ENCODE data around the gene MAN2B1. TPM values are rescaled to one million over a fixed set of nuclear protein-coding genes. Genes with fewer than 3 reads are reported as not detected.

Gene MAN2B1
- polyA plus RNA-seq, 4 donors = 42.7 to 64.8 (median 51.0) TPM

DNA sequence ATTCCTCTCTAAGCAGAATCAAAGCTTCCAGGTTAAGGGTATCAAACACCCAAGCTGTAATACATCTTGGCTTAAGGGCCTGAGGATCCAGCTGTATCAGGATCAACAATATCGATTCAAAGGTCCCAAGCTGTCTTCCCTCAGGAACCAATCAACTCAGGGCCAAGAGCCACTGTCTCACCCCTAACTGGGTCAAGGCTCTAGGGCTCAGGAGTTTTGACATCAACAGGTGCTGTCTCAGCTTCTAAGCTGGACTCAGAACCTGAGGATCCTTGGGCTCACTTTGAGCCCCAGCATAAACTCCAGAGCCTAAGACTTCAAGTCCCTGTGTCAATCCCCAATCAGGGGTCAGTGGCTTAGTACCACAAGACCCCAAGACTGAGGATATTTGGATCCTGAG is 29.0 kb upstream of the MAN2B1 start:
- Histone ChIP-seq H3K4me1 (ENCODE audit: control insufficient read depth in 3 of 3, insufficient read depth in 2 of 3, low read depth in 1 of 3, low read length in 2 of 3) (peaks cover 0 to 4% (median 3%) of the 10 kb centered on the region in 3 donors), H3K9me3 (ENCODE audit: control insufficient read depth in 2 of 2, insufficient read depth in 1 of 2, low read depth in 1 of 2, low read length in 1 of 2) (no peaks in the 10 kb centered on the region), H3K27me3 (ENCODE audit: control insufficient read depth in 3 of 3, insufficient read depth in 3 of 3, low read length in 3 of 3) (no peaks in the 10 kb centered on the region), H3K36me3 (ENCODE audit: control insufficient read depth in 3 of 3, insufficient read depth in 2 of 3, low read depth in 1 of 3, low read length in 3 of 3) (peaks cover 0 to 43% (median 0%) of the 10 kb centered on the region in 3 donors), H3K4me3 (ENCODE audit: low read depth in 1 of 3, low read length in 3 of 3) (peak overlapping the region in 1 of 3 donors; percentile 97), H3K27ac (ENCODE audit: low read depth in 1 of 3, low read length in 2 of 3) (no peak overlapping the region)
- WGBS, 3 donors = 35 to 64% (median 56%) methylated on average over 1 of the region's 1 CpG
- no peak for DNase-seq
- FAIRE-seq = no peak

DNA sequence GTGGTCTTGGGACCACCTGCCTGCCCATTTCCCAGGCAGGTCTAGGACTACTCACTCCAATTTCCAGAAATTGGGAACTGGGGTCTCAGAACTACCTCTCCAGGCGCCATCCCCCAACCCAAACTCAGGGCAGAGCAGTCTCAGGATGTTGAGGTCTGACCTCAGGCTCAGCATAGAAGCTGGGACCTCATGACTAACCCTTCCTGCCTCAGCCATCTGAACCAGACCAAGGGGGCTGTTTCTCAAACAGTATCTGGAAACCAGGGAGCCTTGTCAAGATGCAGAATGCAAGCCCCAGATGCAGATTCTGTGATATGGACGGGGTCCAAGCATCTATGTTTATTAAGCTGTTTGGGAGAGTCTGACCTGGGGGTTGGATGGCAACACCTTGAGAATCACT is 28.6 kb upstream of the MAN2B1 start:
- 72 to 77% (median 75%) methylated on average over 2 of the region's 2 CpGs for WGBS, 3 donors
- FAIRE-seq (no peak), DNase-seq (no peak)
- no peaks in the 10 kb centered on the region for H3K27me3 ChIP-seq (ENCODE audit: control insufficient read depth in 3 of 3, insufficient read depth in 3 of 3, low read length in 3 of 3)
- H3K36me3 ChIP-seq (ENCODE audit: control insufficient read depth in 3 of 3, insufficient read depth in 2 of 3, low read depth in 1 of 3, low read length in 3 of 3) = peaks cover 0 to 42% (median 0%) of the 10 kb centered on the region in 3 donors
- H3K27ac ChIP-seq (ENCODE audit: low read depth in 1 of 3, low read length in 2 of 3) = no peak overlapping the region
- H3K9me3 ChIP-seq (ENCODE audit: control insufficient read depth in 2 of 2, insufficient read depth in 1 of 2, low read depth in 1 of 2, low read length in 1 of 2) = no peaks in the 10 kb centered on the region
- H3K4me3 ChIP-seq (ENCODE audit: low read depth in 1 of 3, low read length in 3 of 3) = no peak overlapping the region
- H3K4me1 ChIP-seq (ENCODE audit: control insufficient read depth in 3 of 3, insufficient read depth in 2 of 3, low read depth in 1 of 3, low read length in 2 of 3) = peaks cover 0 to 4% (median 3%) of the 10 kb centered on the region in 3 donors

DNA sequence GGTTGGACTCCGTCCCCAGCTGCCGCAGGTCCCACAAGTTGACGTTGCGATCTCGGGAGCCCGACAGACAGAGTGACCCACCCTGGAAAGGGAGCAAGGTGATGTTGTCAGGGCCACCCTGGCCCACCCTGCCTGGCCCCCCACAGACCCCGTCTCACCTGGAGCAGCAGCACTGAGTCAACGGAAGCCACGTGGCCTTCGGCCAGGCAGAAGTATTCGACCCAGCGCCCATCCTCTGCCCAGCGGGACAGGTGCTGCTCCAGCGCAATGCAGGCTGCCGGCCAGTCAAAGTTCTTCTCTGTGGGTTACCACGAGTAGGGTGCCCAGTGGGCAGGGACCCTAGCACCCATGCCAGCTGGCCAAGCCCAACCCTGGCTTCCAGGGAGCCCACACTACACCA is 28.1 kb upstream of the MAN2B1 start:
- H3K27ac ChIP-seq (ENCODE audit: low read depth in 1 of 3, low read length in 2 of 3) = no peak overlapping the region
- no peak for FAIRE-seq
- no peak for DNase-seq
- peaks cover 0 to 42% (median 0%) of the 10 kb centered on the region in 3 donors for H3K36me3 ChIP-seq (ENCODE audit: control insufficient read depth in 3 of 3, insufficient read depth in 2 of 3, low read depth in 1 of 3, low read length in 3 of 3)
- peaks cover 0 to 4% (median 3%) of the 10 kb centered on the region in 3 donors for H3K4me1 ChIP-seq (ENCODE audit: control insufficient read depth in 3 of 3, insufficient read depth in 2 of 3, low read depth in 1 of 3, low read length in 2 of 3)
- WGBS, 3 donors = 87 to 92% (median 87%) methylated on average over 16 of the region's 16 CpGs
- no peaks in the 10 kb centered on the region for H3K27me3 ChIP-seq (ENCODE audit: control insufficient read depth in 3 of 3, insufficient read depth in 3 of 3, low read length in 3 of 3)
- H3K4me3 ChIP-seq (ENCODE audit: low read depth in 1 of 3, low read length in 3 of 3) = no peak overlapping the region
- H3K9me3 ChIP-seq (ENCODE audit: control insufficient read depth in 2 of 2, insufficient read depth in 1 of 2, low read depth in 1 of 2, low read length in 1 of 2) = no peaks in the 10 kb centered on the region

DNA sequence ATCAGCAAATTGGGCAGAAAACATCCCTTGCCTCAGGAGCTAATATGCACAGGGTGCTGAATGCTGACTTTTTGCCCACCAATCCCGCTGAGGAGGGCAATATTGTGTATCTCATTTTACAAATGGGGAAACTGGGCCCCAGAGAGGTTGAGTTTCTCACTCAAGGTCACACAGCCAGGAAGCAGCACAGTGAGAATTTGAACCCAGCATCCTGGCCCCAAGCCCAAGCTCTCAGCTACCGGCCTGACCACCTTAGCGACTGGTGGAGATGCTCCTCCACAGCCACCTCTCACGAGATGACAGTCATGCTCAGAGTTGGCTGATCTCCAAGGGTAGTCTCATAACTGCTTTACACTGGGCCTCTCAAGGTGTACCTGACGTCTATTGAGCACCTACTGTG is 26.4 kb upstream of the MAN2B1 start:
- Histone ChIP-seq H3K36me3 (ENCODE audit: control insufficient read depth in 3 of 3, insufficient read depth in 2 of 3, low read depth in 1 of 3, low read length in 3 of 3) (peaks cover 0 to 42% (median 0%) of the 10 kb centered on the region in 3 donors), H3K4me3 (ENCODE audit: low read depth in 1 of 3, low read length in 3 of 3) (no peak overlapping the region), H3K27ac (ENCODE audit: low read depth in 1 of 3, low read length in 2 of 3) (no peak overlapping the region), H3K4me1 (ENCODE audit: control insufficient read depth in 3 of 3, insufficient read depth in 2 of 3, low read depth in 1 of 3, low read length in 2 of 3) (peaks cover 0 to 4% (median 3%) of the 10 kb centered on the region in 3 donors), H3K9me3 (ENCODE audit: control insufficient read depth in 2 of 2, insufficient read depth in 1 of 2, low read depth in 1 of 2, low read length in 1 of 2) (no peaks in the 10 kb centered on the region), H3K27me3 (ENCODE audit: control insufficient read depth in 3 of 3, insufficient read depth in 3 of 3, low read length in 3 of 3) (no peaks in the 10 kb centered on the region)
- DNase-seq (no peak), FAIRE-seq (no peak)
- 78 to 94% (median 88%) methylated on average over 5 of the region's 5 CpGs for WGBS, 3 donors

DNA sequence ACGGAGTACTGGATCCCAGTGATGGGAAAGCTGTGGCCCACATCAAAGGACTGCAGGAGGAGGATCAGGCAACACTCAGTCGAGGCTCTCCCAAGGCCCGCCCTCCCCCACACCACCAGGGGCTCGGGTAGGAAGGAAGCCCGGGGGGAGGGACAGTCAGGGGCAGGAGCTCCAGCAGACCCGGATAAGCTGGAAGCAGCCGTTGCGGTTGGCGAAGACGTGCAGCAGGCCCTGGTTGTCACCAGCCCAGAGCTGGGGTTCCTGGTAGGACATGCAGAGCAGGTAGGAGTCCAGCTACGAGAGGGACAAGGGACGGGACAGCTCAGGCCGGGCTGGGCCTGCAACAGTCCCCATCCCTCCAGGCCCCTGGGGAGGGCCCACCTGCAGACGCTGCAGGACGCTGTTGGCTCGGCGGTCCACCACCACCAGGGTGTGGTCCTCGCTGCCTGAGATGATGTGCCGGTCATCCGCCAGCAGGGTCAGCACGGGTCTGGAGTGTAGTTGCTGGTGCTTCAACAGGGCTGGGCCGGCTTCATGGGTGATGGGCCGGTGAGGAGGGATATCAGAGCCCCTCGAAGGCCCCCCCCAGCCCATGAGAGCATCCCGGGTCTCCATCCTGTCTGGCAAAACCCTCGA is 23.2 kb upstream of the MAN2B1 start:
- Histone ChIP-seq H3K27ac (ENCODE audit: low read depth in 1 of 3, low read length in 2 of 3) (no peak overlapping the region), H3K4me3 (ENCODE audit: low read depth in 1 of 3, low read length in 3 of 3) (no peak overlapping the region), H3K9me3 (ENCODE audit: control insufficient read depth in 2 of 2, insufficient read depth in 1 of 2, low read depth in 1 of 2, low read length in 1 of 2) (no peaks in the 10 kb centered on the region), H3K27me3 (ENCODE audit: control insufficient read depth in 3 of 3, insufficient read depth in 3 of 3, low read length in 3 of 3) (no peaks in the 10 kb centered on the region), H3K36me3 (ENCODE audit: control insufficient read depth in 3 of 3, insufficient read depth in 2 of 3, low read depth in 1 of 3, low read length in 3 of 3) (peaks cover 0 to 38% (median 0%) of the 10 kb centered on the region in 3 donors), H3K4me1 (ENCODE audit: control insufficient read depth in 3 of 3, insufficient read depth in 2 of 3, low read depth in 1 of 3, low read length in 2 of 3) (no peaks in the 10 kb centered on the region)
- DNase-seq (no peak), FAIRE-seq (no peak)
- 77 to 85% (median 84%) methylated on average over 23 to 26 of the region's 26 CpGs for WGBS, 3 donors

DNA sequence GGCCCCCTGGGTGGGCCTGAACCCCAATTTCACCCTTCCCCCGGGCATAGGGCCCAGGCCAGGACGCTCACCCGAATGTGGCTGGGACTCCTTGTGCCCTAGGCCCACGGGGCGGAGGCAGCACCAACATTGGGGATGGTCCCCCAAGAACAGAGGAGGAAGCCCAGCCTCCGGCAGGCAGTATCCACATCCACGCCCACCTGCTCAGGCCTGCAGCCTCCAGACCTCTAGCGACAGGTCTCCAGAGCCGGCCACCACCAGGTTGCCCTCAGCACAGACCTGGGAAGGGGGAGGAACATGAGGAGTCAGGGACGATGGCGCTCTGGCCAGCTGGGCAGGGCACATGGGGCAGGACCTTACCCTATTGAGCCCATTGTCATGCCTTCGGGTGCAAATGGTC is 22.5 kb upstream of the MAN2B1 start:
- Histone ChIP-seq H3K27me3 (ENCODE audit: control insufficient read depth in 3 of 3, insufficient read depth in 3 of 3, low read length in 3 of 3) (no peaks in the 10 kb centered on the region), H3K4me3 (ENCODE audit: low read depth in 1 of 3, low read length in 3 of 3) (no peak overlapping the region), H3K9me3 (ENCODE audit: control insufficient read depth in 2 of 2, insufficient read depth in 1 of 2, low read depth in 1 of 2, low read length in 1 of 2) (no peaks in the 10 kb centered on the region), H3K36me3 (ENCODE audit: control insufficient read depth in 3 of 3, insufficient read depth in 2 of 3, low read depth in 1 of 3, low read length in 3 of 3) (peaks cover 0 to 38% (median 0%) of the 10 kb centered on the region in 3 donors), H3K27ac (ENCODE audit: low read depth in 1 of 3, low read length in 2 of 3) (no peak overlapping the region), H3K4me1 (ENCODE audit: control insufficient read depth in 3 of 3, insufficient read depth in 2 of 3, low read depth in 1 of 3, low read length in 2 of 3) (no peaks in the 10 kb centered on the region)
- no peak for DNase-seq
- WGBS, 3 donors = 93 to 94% (median 93%) methylated on average over 11 to 12 of the region's 12 CpGs
- no peak for FAIRE-seq

DNA sequence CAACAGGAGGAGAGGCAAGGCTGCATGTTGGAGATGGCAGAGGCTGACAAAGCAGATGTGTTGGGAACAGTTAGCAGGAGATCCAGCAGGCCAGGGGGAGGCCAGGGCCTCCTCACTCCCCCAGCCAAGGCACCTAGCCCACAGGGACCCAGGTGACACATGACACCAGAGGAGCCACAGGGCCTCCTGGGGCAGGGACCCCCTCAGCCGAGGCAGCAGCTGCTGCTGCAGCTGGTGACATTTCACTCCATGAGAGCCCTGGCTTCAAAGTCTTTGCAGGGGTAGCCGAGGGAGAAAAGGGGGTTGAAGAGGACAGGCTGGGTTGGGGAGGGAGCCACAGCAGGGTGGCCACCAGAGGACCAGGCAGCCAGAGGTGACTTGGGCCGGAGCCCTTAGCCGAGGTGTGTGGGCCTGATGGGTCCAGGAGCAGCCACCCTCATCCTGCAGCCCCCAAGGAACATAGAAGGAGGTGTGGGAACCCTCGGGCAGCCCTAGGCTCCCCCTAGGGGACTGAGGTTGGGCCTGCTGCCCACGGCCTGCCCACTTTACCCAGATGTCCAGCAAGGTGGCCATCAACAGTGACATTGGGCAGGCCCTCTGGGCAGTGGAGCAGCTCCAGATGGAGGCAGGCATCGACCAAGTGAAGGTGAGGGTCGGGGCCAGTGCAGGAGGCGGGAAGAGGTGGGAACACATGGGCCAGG is 21.1 kb upstream of the MAN2B1 start, which contains the start of gene GNG14:
TSS of gene GNG14 (plus strand) at position 503 of the 701 bp plus-strand sequence. CDS start at position 554, 51 bp downstream.
- Histone ChIP-seq H3K4me3 (ENCODE audit: low read depth in 1 of 3, low read length in 3 of 3) (no peak within 1 kb of the TSS), H3K27ac (ENCODE audit: low read depth in 1 of 3, low read length in 2 of 3) (no peak within 1 kb of the TSS), H3K27me3 (ENCODE audit: control insufficient read depth in 3 of 3, insufficient read depth in 3 of 3, low read length in 3 of 3) (no peaks in the 10 kb centered on the region), H3K9me3 (ENCODE audit: control insufficient read depth in 2 of 2, insufficient read depth in 1 of 2, low read depth in 1 of 2, low read length in 1 of 2) (no peaks in the 10 kb centered on the region), H3K36me3 (ENCODE audit: control insufficient read depth in 3 of 3, insufficient read depth in 2 of 3, low read depth in 1 of 3, low read length in 3 of 3) (peaks cover 0 to 38% (median 0%) of the 10 kb centered on the region in 3 donors), H3K4me1 (ENCODE audit: control insufficient read depth in 3 of 3, insufficient read depth in 2 of 3, low read depth in 1 of 3, low read length in 2 of 3) (no peaks in the 10 kb centered on the region)
- no peak for DNase-seq
- WGBS, 3 donors = 90 to 91% (median 91%) methylated on average over 9 of the region's 9 CpGs
- FAIRE-seq = no peak

DNA sequence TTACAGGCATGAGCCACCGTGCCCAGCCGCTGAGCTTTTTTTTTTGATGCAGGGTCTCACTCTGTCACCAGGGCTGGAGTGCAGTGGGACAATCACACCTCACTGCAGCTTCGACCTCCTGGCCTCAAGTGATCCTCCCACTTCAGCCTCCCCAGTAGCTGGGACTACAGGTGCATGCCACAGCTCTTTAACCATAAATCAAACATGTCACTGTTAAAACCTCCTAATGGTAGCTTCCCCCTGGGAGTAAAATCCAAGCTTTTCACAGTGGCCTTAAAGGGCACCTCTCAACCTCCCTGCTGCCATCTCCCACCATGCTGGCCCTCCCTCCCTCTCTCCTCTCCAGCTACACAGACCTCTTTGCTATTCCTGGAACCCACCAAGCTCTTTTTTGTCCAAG is 19.3 kb upstream of the MAN2B1 start:
- no peaks in the 10 kb centered on the region for H3K4me1 ChIP-seq (ENCODE audit: control insufficient read depth in 3 of 3, insufficient read depth in 2 of 3, low read depth in 1 of 3, low read length in 2 of 3)
- DNase-seq = no peak
- no peaks in the 10 kb centered on the region for H3K27me3 ChIP-seq (ENCODE audit: control insufficient read depth in 3 of 3, insufficient read depth in 3 of 3, low read length in 3 of 3)
- H3K27ac ChIP-seq (ENCODE audit: low read depth in 1 of 3, low read length in 2 of 3) = no peak overlapping the region
- no peak overlapping the region for H3K4me3 ChIP-seq (ENCODE audit: low read depth in 1 of 3, low read length in 3 of 3)
- WGBS, 3 donors = 82 to 92% (median 84%) methylated on average over 3 of the region's 3 CpGs
- FAIRE-seq = no peak
- H3K9me3 ChIP-seq (ENCODE audit: control insufficient read depth in 2 of 2, insufficient read depth in 1 of 2, low read depth in 1 of 2, low read length in 1 of 2) = no peaks in the 10 kb centered on the region
- H3K36me3 ChIP-seq (ENCODE audit: control insufficient read depth in 3 of 3, insufficient read depth in 2 of 3, low read depth in 1 of 3, low read length in 3 of 3) = peaks cover 0 to 27% (median 0%) of the 10 kb centered on the region in 3 donors
